Measurements from ENCODE around the gene GGA1. TPM values are rescaled to one million over a fixed set of nuclear protein-coding genes. Genes with fewer than 3 reads are reported as not detected.

Gene GGA1
- total RNA-seq, result 32.0 to 35.9 TPM (median 34.8 TPM) in 3 replicates
- long read RNA-seq, transcript GGA1-203 (17 exons, 3,159 nt), result major isoform, 56 of 92 reads
- long read RNA-seq, partial matches to known transcripts, result 7 of 92 reads
- long read RNA-seq, other reads (novel, unspliced or antisense), result 25 of 92 reads

DNA sequence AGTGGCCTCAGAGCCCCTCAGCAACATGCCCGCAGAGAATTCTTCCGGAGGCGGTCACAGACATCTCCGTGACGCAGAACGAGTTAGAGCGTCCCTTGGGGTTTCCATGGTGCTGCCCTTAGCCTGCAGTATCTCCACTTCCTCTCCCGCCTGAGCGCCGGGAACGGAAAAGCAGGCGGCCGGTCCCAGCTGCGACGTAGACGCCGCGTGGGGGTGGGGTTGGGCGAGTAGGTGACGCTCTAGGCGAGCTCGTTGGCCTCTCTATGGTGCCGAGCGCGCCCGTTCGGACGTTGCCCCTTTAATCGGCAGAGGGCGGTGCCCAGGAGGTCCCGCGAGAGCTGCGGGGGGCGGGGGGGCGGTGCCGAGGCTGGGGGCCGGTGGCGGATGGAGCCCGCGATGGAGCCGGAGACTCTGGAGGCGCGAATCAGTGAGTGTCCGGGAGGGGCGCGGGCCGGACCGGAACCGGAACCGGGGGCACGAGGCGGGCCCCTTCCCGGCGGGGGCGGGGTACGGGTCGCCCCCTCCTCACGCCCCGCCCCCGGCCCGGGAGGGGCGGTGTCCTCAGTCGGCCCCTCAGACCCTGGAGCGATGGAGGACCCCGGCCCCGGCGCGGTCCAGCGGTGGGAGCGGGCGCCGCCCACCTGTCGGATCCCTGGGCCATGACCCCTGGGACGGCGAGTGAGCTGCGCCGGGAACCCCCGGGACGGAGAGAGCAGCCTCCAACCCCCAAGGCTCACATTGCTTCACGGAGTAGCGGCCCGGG lies at the start of gene GGA1:
Gene GGA1 (plus strand): TSS at position 358 of the 763 bp plus-strand sequence. CDS start 27 bp downstream, at position 385.
- Mint-ChIP-seq H3K4me3 (ENCODE audit: unreplicated experiment) (peak within 1 kb of the TSS; percentile 88), H3K27ac (ENCODE audit: unreplicated experiment) (peak within 1 kb of the TSS; percentile 99), H3K4me1 (ENCODE audit: low read depth) (peaks cover 39% of the 10 kb centered on the region), H3K9me3 (ENCODE audit: low read depth) (no peaks in the 10 kb centered on the region), H3K27me3 (ENCODE audit: low read depth) (no peaks in the 10 kb centered on the region), H3K36me3 (ENCODE audit: low read depth) (no peaks in the 10 kb centered on the region)
- TF ChIP-seq, protein P1, sequence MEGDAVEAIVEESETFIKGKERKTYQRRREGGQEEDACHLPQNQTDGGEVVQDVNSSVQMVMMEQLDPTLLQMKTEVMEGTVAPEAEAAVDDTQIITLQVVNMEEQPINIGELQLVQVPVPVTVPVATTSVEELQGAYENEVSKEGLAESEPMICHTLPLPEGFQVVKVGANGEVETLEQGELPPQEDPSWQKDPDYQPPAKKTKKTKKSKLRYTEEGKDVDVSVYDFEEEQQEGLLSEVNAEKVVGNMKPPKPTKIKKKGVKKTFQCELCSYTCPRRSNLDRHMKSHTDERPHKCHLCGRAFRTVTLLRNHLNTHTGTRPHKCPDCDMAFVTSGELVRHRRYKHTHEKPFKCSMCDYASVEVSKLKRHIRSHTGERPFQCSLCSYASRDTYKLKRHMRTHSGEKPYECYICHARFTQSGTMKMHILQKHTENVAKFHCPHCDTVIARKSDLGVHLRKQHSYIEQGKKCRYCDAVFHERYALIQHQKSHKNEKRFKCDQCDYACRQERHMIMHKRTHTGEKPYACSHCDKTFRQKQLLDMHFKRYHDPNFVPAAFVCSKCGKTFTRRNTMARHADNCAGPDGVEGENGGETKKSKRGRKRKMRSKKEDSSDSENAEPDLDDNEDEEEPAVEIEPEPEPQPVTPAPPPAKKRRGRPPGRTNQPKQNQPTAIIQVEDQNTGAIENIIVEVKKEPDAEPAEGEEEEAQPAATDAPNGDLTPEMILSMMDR (IDR thresholded peaks at IDR 0.05), result no peak
- no peak for DNase-seq (ENCODE audit: low spot score)

GRCh38 chr22:37559521-37559900 lies 49.1 kb upstream of the GGA1 start:
- Mint-ChIP-seq H3K27ac (ENCODE audit: unreplicated experiment) (peak overlapping the region; percentile 92), H3K4me3 (ENCODE audit: unreplicated experiment) (peak overlapping the region; percentile 71), H3K4me1 (ENCODE audit: low read depth) (peaks cover 64% of the 10 kb centered on the region), H3K27me3 (ENCODE audit: low read depth) (no peaks in the 10 kb centered on the region), H3K36me3 (ENCODE audit: low read depth) (peaks cover 4% of the 10 kb centered on the region), H3K9me3 (ENCODE audit: low read depth) (no peaks in the 10 kb centered on the region)
- TF ChIP-seq, protein P1 (IDR thresholded peaks at IDR 0.05), result no peak
- DNase-seq (ENCODE audit: low spot score), result no peak

- H3K9me3 Mint-ChIP-seq (ENCODE audit: low read depth), result no peaks in the 10 kb centered on the region
- H3K27me3 Mint-ChIP-seq (ENCODE audit: low read depth), result no peaks in the 10 kb centered on the region
- peaks cover 69% of the 10 kb centered on the region for H3K4me1 Mint-ChIP-seq (ENCODE audit: low read depth)
- TF ChIP-seq, protein P1 (IDR thresholded peaks at IDR 0.05), result no peak
- peak within 1 kb of the TSS; percentile 93 for H3K27ac Mint-ChIP-seq (ENCODE audit: unreplicated experiment)
- H3K36me3 Mint-ChIP-seq (ENCODE audit: low read depth), result peaks cover 4% of the 10 kb centered on the region
- peak within 1 kb of the TSS; percentile 88 for H3K4me3 Mint-ChIP-seq (ENCODE audit: unreplicated experiment)
- DNase-seq (ENCODE audit: low spot score), result no peak
Observed at GRCh38 chr22:37559901-37560607, 48.6 kb upstream of the GGA1 start, which contains the start of gene CDC42EP1. Gene CDC42EP1 (plus strand): TSS chr22:37560480. CDS start chr22:37566350, 5,870 bp downstream.

DNA sequence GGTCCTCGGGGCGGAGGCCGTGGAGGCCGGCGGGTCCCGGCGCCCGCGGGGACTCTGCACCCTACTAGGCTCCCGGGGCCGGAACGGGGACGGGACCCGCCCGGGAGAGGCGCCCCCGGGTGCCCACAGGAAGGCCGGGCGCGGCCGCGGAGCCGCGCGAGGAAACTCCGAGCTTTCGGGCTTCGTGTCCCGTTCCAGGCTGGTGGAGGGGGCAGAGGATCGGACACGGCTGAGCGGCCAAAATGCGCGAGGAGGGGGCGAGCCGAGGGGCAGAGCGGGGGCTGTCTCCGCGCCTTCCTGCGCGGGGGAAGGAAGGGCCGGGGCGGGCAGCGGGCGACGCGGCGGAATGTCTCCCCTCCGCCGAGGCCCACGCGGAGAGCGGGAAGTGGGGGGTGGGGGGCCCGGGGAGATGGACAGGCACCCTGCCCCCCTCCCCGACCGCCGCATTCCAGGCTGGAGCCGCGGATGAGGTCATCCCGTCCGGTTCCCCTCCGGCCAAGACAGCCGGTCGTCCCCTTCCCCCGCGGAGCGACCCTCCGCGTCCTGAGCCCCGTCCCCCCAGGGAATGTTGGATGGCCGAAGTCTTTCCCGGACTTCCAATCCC lies 47.9 kb upstream of the GGA1 start:
- Mint-ChIP-seq H3K27ac (ENCODE audit: unreplicated experiment) (peak overlapping the region; percentile 93), H3K4me1 (ENCODE audit: low read depth) (peaks cover 76% of the 10 kb centered on the region), H3K36me3 (ENCODE audit: low read depth) (peaks cover 4% of the 10 kb centered on the region), H3K4me3 (ENCODE audit: unreplicated experiment) (peak overlapping the region; percentile 88), H3K27me3 (ENCODE audit: low read depth) (no peaks in the 10 kb centered on the region), H3K9me3 (ENCODE audit: low read depth) (no peaks in the 10 kb centered on the region)
- TF ChIP-seq, protein P1 (IDR thresholded peaks at IDR 0.05), result no peak
- no peak for DNase-seq (ENCODE audit: low spot score)

Data from chondrocyte (in vitro differentiated cells).